ENCODE measurements around the gene SCN7A. TPM values are rescaled to one million over a fixed set of nuclear protein-coding genes. Genes with fewer than 3 reads are reported as not detected.

SCN7A gene
- total and polyA plus RNA-seq, 4 donors: 6.1 to 178 (median 23.6) TPM

DNA sequence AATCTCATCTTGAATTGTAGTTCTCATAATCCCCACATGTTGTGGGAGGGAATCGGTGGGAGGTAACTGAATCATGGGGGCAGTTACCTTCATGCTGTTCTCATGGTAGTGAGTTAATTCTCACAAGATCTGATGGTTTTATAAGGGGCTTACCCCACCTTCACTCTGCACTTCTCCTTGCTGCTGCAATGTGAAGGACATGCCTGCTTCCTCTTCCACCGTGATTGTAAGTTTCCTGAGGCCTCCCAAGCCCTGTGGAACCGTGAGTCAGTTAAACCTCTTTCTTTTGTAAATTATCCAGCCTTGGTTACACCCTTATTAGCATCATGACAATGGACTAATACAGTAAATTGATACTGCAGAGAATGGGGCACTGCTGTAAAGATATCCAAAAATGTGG, 57.9 kb downstream of the SCN7A start:
- no peak for DNase-seq
- TF ChIP-seq, protein P1, sequence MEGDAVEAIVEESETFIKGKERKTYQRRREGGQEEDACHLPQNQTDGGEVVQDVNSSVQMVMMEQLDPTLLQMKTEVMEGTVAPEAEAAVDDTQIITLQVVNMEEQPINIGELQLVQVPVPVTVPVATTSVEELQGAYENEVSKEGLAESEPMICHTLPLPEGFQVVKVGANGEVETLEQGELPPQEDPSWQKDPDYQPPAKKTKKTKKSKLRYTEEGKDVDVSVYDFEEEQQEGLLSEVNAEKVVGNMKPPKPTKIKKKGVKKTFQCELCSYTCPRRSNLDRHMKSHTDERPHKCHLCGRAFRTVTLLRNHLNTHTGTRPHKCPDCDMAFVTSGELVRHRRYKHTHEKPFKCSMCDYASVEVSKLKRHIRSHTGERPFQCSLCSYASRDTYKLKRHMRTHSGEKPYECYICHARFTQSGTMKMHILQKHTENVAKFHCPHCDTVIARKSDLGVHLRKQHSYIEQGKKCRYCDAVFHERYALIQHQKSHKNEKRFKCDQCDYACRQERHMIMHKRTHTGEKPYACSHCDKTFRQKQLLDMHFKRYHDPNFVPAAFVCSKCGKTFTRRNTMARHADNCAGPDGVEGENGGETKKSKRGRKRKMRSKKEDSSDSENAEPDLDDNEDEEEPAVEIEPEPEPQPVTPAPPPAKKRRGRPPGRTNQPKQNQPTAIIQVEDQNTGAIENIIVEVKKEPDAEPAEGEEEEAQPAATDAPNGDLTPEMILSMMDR (IDR thresholded peaks at IDR 0.05; ENCODE audit: control extremely low read depth, extremely low read depth): no peak
- no peak for ATAC-seq (ENCODE audit: insufficient read depth, low FRiP score)
- Histone ChIP-seq H3K9me3 (ENCODE audit: control insufficient read depth in 4 of 4, insufficient read depth in 3 of 4, low read length in 3 of 4) (peaks cover 0 to 2% (median 0%) of the 10 kb centered on the region in 4 donors), H3K27me3 (ENCODE audit: control insufficient read depth in 3 of 3, insufficient read depth in 3 of 3, low read length in 2 of 3) (no peaks in the 10 kb centered on the region), H3K4me1 (ENCODE audit: control insufficient read depth in 5 of 5, insufficient read depth in 5 of 5, low read length in 5 of 5) (peaks cover 0 to 2% (median 0%) of the 10 kb centered on the region in 5 donors), H3K4me3 (no peak overlapping the region), H3K9ac (ENCODE audit: insufficient read depth in 1 of 2, low read length in 2 of 2) (no peak overlapping the region), H3K27ac (ENCODE audit: low read depth in 1 of 2, low read length in 1 of 2) (no peak overlapping the region), H3K36me3 (ENCODE audit: control insufficient read depth in 4 of 4, insufficient read depth in 4 of 4, low read length in 4 of 4) (peaks cover 0 to 19% (median 8%) of the 10 kb centered on the region in 4 donors)
- WGBS, 2 donors: 44 to 51% methylated on average over 3 of the region's 3 CpGs

DNA sequence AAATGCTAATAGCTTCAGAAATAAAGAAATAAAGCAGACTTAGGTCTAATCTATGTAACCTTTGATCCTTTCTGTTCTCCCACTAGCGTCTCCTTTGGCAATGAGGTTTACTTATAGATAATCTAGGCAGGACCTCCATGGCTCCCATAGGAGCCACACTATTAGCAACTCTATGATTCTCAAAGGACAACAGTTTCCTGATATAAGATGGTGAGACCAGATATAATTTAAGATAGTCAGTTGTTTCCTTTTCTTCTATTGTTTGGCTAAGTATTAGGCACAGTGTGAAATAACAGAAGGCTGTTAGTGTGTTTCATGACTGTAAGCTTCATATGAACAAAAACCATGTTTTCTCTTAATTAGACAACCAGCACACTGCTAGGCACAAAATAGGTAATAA, 59.6 kb downstream of the SCN7A start:
- TF ChIP-seq, protein P1 (IDR thresholded peaks at IDR 0.05; ENCODE audit: control extremely low read depth, extremely low read depth): no peak
- 64 to 85% methylated on average over 1 of the region's 1 CpG for WGBS, 2 donors
- ATAC-seq (ENCODE audit: insufficient read depth, low FRiP score): no peak

DNA sequence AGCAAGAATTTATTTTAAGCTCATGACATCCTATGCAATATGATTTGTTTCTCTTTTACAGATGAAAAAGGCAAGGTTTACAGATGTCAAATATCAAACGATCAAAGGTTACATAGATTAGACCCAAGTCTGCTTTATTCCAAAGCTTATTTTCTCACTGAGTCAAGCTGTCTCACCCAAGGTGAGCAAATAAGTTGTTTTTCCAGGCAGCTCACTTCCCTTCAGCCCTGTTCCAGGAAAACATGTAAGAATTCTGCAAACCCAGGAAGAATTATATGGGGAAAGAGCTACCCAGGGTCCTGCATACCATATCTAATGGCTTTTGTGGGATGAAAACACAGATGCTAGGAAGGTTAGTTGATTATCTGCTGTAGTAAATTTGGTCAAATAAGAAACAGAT, 60.6 kb downstream of the SCN7A start:
- Histone ChIP-seq H3K36me3 (ENCODE audit: control insufficient read depth in 4 of 4, insufficient read depth in 4 of 4, low read length in 4 of 4) (peaks cover 0 to 19% (median 8%) of the 10 kb centered on the region in 4 donors), H3K4me3 (no peak overlapping the region), H3K9ac (ENCODE audit: insufficient read depth in 1 of 2, low read length in 2 of 2) (no peak overlapping the region), H3K4me1 (ENCODE audit: control insufficient read depth in 5 of 5, insufficient read depth in 5 of 5, low read length in 5 of 5) (peaks cover 0 to 2% (median 0%) of the 10 kb centered on the region in 5 donors), H3K27me3 (ENCODE audit: control insufficient read depth in 3 of 3, insufficient read depth in 3 of 3, low read length in 2 of 3) (no peaks in the 10 kb centered on the region), H3K9me3 (ENCODE audit: control insufficient read depth in 4 of 4, insufficient read depth in 3 of 4, low read length in 3 of 4) (peaks cover 0 to 2% (median 0%) of the 10 kb centered on the region in 4 donors), H3K27ac (ENCODE audit: low read depth in 1 of 2, low read length in 1 of 2) (no peak overlapping the region)
- TF ChIP-seq, protein P1 (IDR thresholded peaks at IDR 0.05; ENCODE audit: control extremely low read depth, extremely low read depth): no peak
- ATAC-seq (ENCODE audit: insufficient read depth, low FRiP score) (no peak), DNase-seq (no peak)
- 76 to 77% methylated on average over 1 of the region's 1 CpG for WGBS, 2 donors

More for the DNA sequence above, 59.6 kb downstream of the SCN7A start:
- Histone ChIP-seq H3K36me3 (ENCODE audit: control insufficient read depth in 4 of 4, insufficient read depth in 4 of 4, low read length in 4 of 4) (peaks cover 0 to 19% (median 8%) of the 10 kb centered on the region in 4 donors), H3K4me3 (no peak overlapping the region), H3K27ac (ENCODE audit: low read depth in 1 of 2, low read length in 1 of 2) (no peak overlapping the region), H3K27me3 (ENCODE audit: control insufficient read depth in 3 of 3, insufficient read depth in 3 of 3, low read length in 2 of 3) (no peaks in the 10 kb centered on the region), H3K4me1 (ENCODE audit: control insufficient read depth in 5 of 5, insufficient read depth in 5 of 5, low read length in 5 of 5) (peaks cover 0 to 2% (median 0%) of the 10 kb centered on the region in 5 donors), H3K9me3 (ENCODE audit: control insufficient read depth in 4 of 4, insufficient read depth in 3 of 4, low read length in 3 of 4) (peaks cover 0 to 2% (median 0%) of the 10 kb centered on the region in 4 donors), H3K9ac (ENCODE audit: insufficient read depth in 1 of 2, low read length in 2 of 2) (no peak overlapping the region)
- no peak for DNase-seq

DNA sequence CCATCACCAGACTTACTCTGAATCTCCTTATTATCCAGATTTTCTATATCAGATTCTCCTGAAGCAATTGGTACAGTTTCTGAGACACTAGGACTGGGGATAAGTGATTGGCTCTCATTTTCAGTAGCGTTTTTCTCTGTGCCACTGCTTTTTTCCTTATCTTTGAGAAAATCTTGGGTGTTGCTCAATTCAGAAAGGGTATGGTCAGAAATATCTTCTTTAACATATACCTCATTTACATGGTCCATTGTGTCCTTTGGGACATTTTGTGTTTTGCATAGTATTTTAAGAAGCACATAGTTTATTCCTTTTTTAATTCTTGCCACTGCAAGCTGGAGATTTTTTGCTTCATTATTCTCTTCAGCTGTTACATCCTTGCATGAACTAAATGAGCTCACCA, 61.7 kb downstream of the SCN7A start:
- peaks cover 0 to under 1% (median 0%) of the 10 kb centered on the region in 4 donors for H3K9me3 ChIP-seq (ENCODE audit: control insufficient read depth in 4 of 4, insufficient read depth in 3 of 4, low read length in 3 of 4)
- DNase-seq (no peak), ATAC-seq (ENCODE audit: insufficient read depth, low FRiP score) (no peak)
- WGBS, 2 donors: 41 to 56% methylated on average over 1 of the region's 1 CpG
- H3K36me3 ChIP-seq (ENCODE audit: control insufficient read depth in 4 of 4, insufficient read depth in 4 of 4, low read length in 4 of 4): peaks cover 0 to 13% (median 5%) of the 10 kb centered on the region in 4 donors
- no peaks in the 10 kb centered on the region for H3K27me3 ChIP-seq (ENCODE audit: control insufficient read depth in 3 of 3, insufficient read depth in 3 of 3, low read length in 2 of 3)
- TF ChIP-seq, protein P1 (IDR thresholded peaks at IDR 0.05; ENCODE audit: control extremely low read depth, extremely low read depth): no peak
- no peak overlapping the region for H3K4me3 ChIP-seq
- peaks cover 0 to 2% (median 0%) of the 10 kb centered on the region in 5 donors for H3K4me1 ChIP-seq (ENCODE audit: control insufficient read depth in 5 of 5, insufficient read depth in 5 of 5, low read length in 5 of 5)
- H3K9ac ChIP-seq (ENCODE audit: insufficient read depth in 1 of 2, low read length in 2 of 2): no peak overlapping the region
- H3K27ac ChIP-seq (ENCODE audit: low read depth in 1 of 2, low read length in 1 of 2): no peak overlapping the region

Measured in lung (tissue), 12 donors.